ENCODE data around the gene SPTBN1.
"Not testable (repeated sequence)": the region's sequence is repeated elsewhere in the genome, so short reads cannot be mapped to it uniquely, and the experiment has no call there.

Gene SPTBN1

GRCh38 chr2:54504866-54505265 lies 48.7 kb downstream of the SPTBN1 start:
- Histone ChIP-seq H3K4me2 (ENCODE audit: low read length) (no peak overlapping the region), H3K9me3 (replicated peaks; ENCODE audit: low read length) (no peaks in the 10 kb centered on the region), H3K27me3 (ENCODE audit: control insufficient read depth, insufficient read depth, low read length) (no peaks in the 10 kb centered on the region), H3K4me1 (ENCODE audit: control insufficient read depth, insufficient read depth, low read length) (peaks cover 28% of the 10 kb centered on the region), H3K36me3 (ENCODE audit: insufficient read depth, low read length) (no peaks in the 10 kb centered on the region), H3K9ac (ENCODE audit: low read depth, low read length) (no peak overlapping the region), H3K4me3 (ENCODE audit: low read length) (no peak overlapping the region)

DNA sequence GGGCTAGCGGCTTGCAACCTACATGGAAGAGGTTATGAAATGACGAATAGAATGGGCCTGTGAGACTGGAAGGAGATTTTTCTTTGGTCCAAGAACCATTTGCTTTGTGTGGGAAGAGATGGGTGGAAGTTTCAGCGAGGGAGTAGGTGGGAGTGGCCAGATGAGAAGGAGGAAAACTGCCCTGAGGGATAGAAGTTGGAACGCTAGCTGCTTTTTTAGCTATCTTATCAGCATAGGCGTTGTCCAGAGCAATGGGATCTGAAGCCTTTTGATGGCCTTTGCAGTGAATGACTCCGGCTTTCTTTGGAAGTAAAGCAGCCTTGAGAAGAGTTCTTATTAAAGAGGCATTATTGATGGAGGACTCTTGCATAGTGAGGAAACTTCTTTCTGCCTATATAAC lies 52.4 kb downstream of the SPTBN1 start:
- Histone ChIP-seq H3K4me1 (ENCODE audit: control insufficient read depth, insufficient read depth, low read length) (peaks cover 35% of the 10 kb centered on the region), H3K27me3 (ENCODE audit: control insufficient read depth, insufficient read depth, low read length) (no peaks in the 10 kb centered on the region), H3K9me3 (replicated peaks; ENCODE audit: low read length) (no peaks in the 10 kb centered on the region), H3K4me3 (ENCODE audit: low read length) (no peak overlapping the region), H3K4me2 (ENCODE audit: low read length) (no peak overlapping the region), H3K9ac (ENCODE audit: low read depth, low read length) (no peak overlapping the region), H3K36me3 (ENCODE audit: insufficient read depth, low read length) (no peaks in the 10 kb centered on the region)

DNA sequence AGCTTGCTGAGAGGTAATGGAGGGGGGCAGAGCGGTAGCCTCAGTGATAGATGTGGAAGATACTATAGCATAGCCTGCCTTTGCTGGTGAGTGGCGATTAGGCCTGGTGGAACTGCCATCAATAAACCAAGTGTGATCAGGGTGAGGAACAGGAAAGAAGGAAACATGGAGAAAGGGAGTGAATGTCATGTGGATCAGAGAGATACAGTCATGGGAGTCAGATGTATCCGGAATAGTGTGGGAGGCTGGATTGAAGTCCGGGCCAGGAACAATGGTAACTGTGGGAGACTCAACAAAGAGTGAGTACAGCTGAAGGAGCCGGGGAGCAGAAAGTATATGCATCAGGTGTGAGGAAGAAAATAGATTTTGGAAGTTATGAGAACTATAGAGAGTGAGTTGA lies 52.9 kb downstream of the SPTBN1 start:
- not testable (repeated sequence) for H3K4me2 ChIP-seq (ENCODE audit: low read length); H3K36me3 ChIP-seq (ENCODE audit: insufficient read depth, low read length); H3K27me3 ChIP-seq (ENCODE audit: control insufficient read depth, insufficient read depth, low read length)

DNA sequence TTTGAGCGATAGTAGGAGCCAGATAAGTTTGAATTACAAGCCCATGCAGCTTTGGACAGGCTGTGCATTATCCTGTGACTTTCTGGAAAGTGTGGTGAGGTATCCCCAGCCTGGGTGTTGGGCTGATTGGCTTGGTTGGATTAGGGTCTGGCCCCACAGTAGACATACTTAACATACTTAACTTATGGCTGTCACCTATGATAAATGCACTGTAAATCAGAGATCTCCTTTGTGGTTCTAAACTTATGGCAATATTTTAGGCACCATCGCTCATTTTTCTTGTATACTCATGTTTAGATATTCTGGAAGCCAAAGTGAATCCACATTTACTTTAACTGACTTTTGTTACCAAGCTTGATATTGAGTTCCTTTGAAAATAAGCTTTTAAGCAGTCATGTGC lies 54.8 kb downstream of the SPTBN1 start:
- no peak overlapping the region for H3K4me2 ChIP-seq (ENCODE audit: low read length)
- no peak overlapping the region for H3K9ac ChIP-seq (ENCODE audit: low read depth, low read length)
- no peaks in the 10 kb centered on the region for H3K27me3 ChIP-seq (ENCODE audit: control insufficient read depth, insufficient read depth, low read length)
- H3K9me3 ChIP-seq (replicated peaks; ENCODE audit: low read length), result no peaks in the 10 kb centered on the region
- no peak overlapping the region for H3K4me3 ChIP-seq (ENCODE audit: low read length)
- H3K4me1 ChIP-seq (ENCODE audit: control insufficient read depth, insufficient read depth, low read length), result peaks cover 17% of the 10 kb centered on the region
- H3K36me3 ChIP-seq (ENCODE audit: insufficient read depth, low read length), result no peaks in the 10 kb centered on the region

More for the DNA sequence above, 52.9 kb downstream of the SPTBN1 start:
- H3K4me3 ChIP-seq (ENCODE audit: low read length); H3K9me3 ChIP-seq (replicated peaks; ENCODE audit: low read length); H3K9ac ChIP-seq (ENCODE audit: low read depth, low read length): not testable (repeated sequence)
- H3K4me1 ChIP-seq (ENCODE audit: control insufficient read depth, insufficient read depth, low read length), result peaks cover 30% of the 10 kb centered on the region

DNA sequence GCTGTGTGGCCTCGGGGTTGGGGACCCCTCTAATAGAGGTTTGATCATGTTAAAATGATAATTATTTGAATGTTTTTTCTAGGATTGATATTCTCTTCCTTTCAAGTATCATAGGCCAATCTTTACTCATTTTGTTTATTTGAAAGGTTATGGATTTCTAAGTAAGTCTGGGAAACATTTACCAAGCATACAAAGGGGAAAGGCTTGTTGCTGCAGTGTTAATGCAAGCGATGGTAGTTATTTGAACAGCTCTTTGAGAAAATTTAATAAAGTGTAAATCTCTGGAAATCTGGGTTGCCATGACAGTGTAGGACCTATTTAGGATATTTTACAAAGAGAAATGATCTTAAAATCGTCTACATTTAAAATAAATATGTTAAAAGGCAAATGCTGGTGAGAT lies 56.1 kb downstream of the SPTBN1 start:
- Histone ChIP-seq H3K9me3 (replicated peaks; ENCODE audit: low read length) (no peaks in the 10 kb centered on the region), H3K9ac (ENCODE audit: low read depth, low read length) (no peak overlapping the region), H3K4me3 (ENCODE audit: low read length) (no peak overlapping the region), H3K36me3 (ENCODE audit: insufficient read depth, low read length) (no peaks in the 10 kb centered on the region), H3K27me3 (ENCODE audit: control insufficient read depth, insufficient read depth, low read length) (no peaks in the 10 kb centered on the region), H3K4me2 (ENCODE audit: low read length) (no peak overlapping the region), H3K4me1 (ENCODE audit: control insufficient read depth, insufficient read depth, low read length) (peaks cover 17% of the 10 kb centered on the region)

DNA sequence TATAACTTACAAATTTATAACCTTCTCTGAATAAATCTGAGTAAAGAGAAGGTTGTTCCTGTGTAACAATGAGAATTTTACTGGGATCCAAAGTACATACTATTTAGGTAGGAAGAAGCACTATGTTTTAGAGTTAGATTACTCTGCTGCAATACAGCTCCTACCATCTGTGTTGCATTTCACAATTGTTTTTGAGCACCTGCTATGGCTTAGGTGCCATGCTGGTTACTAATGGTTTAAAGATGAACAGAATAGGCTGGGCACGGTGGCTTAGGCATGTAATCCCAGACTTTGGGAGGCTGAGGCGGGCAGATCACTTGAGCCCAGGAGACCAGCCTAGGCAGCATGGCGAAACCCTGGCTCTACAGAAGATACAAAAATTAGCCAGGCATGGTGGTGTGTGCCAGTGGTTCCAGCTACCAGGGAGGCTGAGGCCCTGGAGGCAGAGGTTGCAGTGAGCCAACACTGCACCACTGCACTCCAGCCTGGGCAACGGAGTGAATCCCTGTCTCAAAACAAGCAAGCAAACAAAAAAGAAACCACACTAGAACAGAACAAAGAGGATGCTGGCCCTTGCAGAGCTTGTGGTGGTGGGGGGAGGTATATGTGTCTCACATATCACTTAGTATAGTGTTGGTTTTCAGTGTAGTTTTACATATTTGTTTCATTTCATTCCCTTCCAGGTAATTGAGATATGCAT lies 56.7 kb downstream of the SPTBN1 start:
- Histone ChIP-seq H3K4me2 (ENCODE audit: low read length) (no peak overlapping the region), H3K4me3 (ENCODE audit: low read length) (no peak overlapping the region), H3K4me1 (ENCODE audit: control insufficient read depth, insufficient read depth, low read length) (peaks cover 17% of the 10 kb centered on the region), H3K36me3 (ENCODE audit: insufficient read depth, low read length) (no peaks in the 10 kb centered on the region), H3K27me3 (ENCODE audit: control insufficient read depth, insufficient read depth, low read length) (no peaks in the 10 kb centered on the region), H3K9me3 (replicated peaks; ENCODE audit: low read length) (no peaks in the 10 kb centered on the region), H3K9ac (ENCODE audit: low read depth, low read length) (no peak overlapping the region)

DNA sequence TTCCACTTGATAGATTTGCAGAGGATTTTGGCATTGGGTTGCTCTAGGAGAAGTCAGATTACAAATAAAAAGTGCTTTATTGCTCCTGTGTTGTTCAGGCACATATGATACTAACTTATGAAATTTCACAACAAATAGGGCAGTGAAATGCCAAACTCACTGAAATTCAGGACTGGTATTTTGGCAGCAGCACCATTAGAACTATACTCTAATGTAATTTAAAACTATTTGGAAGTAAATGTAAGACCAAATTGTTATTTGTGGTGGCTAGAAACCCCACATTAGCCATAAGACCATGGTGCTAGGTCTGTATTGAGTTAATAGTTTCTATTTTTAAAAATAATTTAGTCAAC lies 57.2 kb downstream of the SPTBN1 start:
- peaks cover 17% of the 10 kb centered on the region for H3K4me1 ChIP-seq (ENCODE audit: control insufficient read depth, insufficient read depth, low read length)
- no peaks in the 10 kb centered on the region for H3K36me3 ChIP-seq (ENCODE audit: insufficient read depth, low read length)

GRCh38 chr2:54514822-54515569 lies 58.9 kb downstream of the SPTBN1 start:
- Histone ChIP-seq H3K9ac (ENCODE audit: low read depth, low read length) (no peak overlapping the region), H3K4me3 (ENCODE audit: low read length) (no peak overlapping the region), H3K4me1 (ENCODE audit: control insufficient read depth, insufficient read depth, low read length) (peaks cover 24% of the 10 kb centered on the region), H3K9me3 (replicated peaks; ENCODE audit: low read length) (no peaks in the 10 kb centered on the region), H3K4me2 (ENCODE audit: low read length) (no peak overlapping the region), H3K36me3 (ENCODE audit: insufficient read depth, low read length) (no peaks in the 10 kb centered on the region), H3K27me3 (ENCODE audit: control insufficient read depth, insufficient read depth, low read length) (no peaks in the 10 kb centered on the region)

More for the DNA sequence above, 57.2 kb downstream of the SPTBN1 start:
- H3K27me3 ChIP-seq (ENCODE audit: control insufficient read depth, insufficient read depth, low read length), result no peaks in the 10 kb centered on the region
- no peak overlapping the region for H3K4me3 ChIP-seq (ENCODE audit: low read length)
- H3K9ac ChIP-seq (ENCODE audit: low read depth, low read length), result no peak overlapping the region
- no peaks in the 10 kb centered on the region for H3K9me3 ChIP-seq (replicated peaks; ENCODE audit: low read length)
- no peak overlapping the region for H3K4me2 ChIP-seq (ENCODE audit: low read length)

GRCh38 chr2:54516842-54517241 lies 60.7 kb downstream of the SPTBN1 start:
- Histone ChIP-seq H3K9me3 (replicated peaks; ENCODE audit: low read length) (no peaks in the 10 kb centered on the region), H3K4me2 (ENCODE audit: low read length) (no peak overlapping the region), H3K36me3 (ENCODE audit: insufficient read depth, low read length) (no peaks in the 10 kb centered on the region), H3K4me1 (ENCODE audit: control insufficient read depth, insufficient read depth, low read length) (peaks cover 25% of the 10 kb centered on the region), H3K9ac (ENCODE audit: low read depth, low read length) (no peak overlapping the region), H3K27me3 (ENCODE audit: control insufficient read depth, insufficient read depth, low read length) (no peaks in the 10 kb centered on the region), H3K4me3 (ENCODE audit: low read length) (no peak overlapping the region)

DNA sequence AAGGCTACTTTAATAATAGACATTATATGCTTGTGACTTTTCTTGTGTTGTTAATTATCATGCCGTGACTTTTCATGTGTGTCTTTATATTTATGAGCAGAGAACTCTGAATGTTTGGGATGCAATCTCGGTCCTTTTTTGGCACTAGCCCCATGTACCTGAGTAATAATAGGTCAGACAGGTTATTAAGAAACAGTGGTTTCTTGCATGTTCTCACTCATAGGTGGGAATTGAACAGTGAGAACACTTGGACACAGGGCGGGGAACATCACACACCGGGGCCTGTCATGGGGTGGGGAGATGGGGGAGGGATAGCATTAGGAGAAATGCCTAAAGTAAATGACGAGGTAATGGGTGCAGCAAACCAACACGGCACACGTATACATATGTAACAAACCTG lies 61.9 kb downstream of the SPTBN1 start:
- H3K4me3 ChIP-seq (ENCODE audit: low read length); H3K9me3 ChIP-seq (replicated peaks; ENCODE audit: low read length); H3K9ac ChIP-seq (ENCODE audit: low read depth, low read length); H3K27me3 ChIP-seq (ENCODE audit: control insufficient read depth, insufficient read depth, low read length); H3K36me3 ChIP-seq (ENCODE audit: insufficient read depth, low read length); H3K4me2 ChIP-seq (ENCODE audit: low read length): not testable (repeated sequence)
- peaks cover 27% of the 10 kb centered on the region for H3K4me1 ChIP-seq (ENCODE audit: control insufficient read depth, insufficient read depth, low read length)

- H3K9me3 ChIP-seq (replicated peaks; ENCODE audit: low read length), result no peaks in the 10 kb centered on the region
- H3K9ac ChIP-seq (ENCODE audit: low read depth, low read length), result no peak overlapping the region
- H3K4me1 ChIP-seq (ENCODE audit: control insufficient read depth, insufficient read depth, low read length), result peaks cover 27% of the 10 kb centered on the region
- H3K36me3 ChIP-seq (ENCODE audit: insufficient read depth, low read length), result no peaks in the 10 kb centered on the region
- H3K4me2 ChIP-seq (ENCODE audit: low read length), result no peak overlapping the region
- no peaks in the 10 kb centered on the region for H3K27me3 ChIP-seq (ENCODE audit: control insufficient read depth, insufficient read depth, low read length)
- no peak overlapping the region for H3K4me3 ChIP-seq (ENCODE audit: low read length)
Measured at GRCh38 chr2:54518430-54518829, 62.3 kb downstream of the SPTBN1 start.
